Neuronal stem cell (in vitro differentiated cells): ENCODE results near the gene CCDC73.
"Not testable (repeated sequence)": the region's sequence is repeated elsewhere in the genome, so short reads cannot be mapped to it uniquely, and the experiment has no call there.

Experiments used
- DNase-seq: peaks from one replicate; pipeline ENCODE4 v3.0.0-alpha.2; 2013; ENCODE audit warnings: low spot score
- H2AFZ ChIP-seq: one replicate; pipeline ENCODE4 v1.6.1; 2013; ENCODE audit warnings: mild to moderate bottlenecking, low read length, inconsistent platforms
- H2AK5ac ChIP-seq: 2 replicates; pipeline ENCODE4 v1.6.1; 2013; ENCODE audit warnings: low read depth, mild to moderate bottlenecking, inconsistent platforms, low read length, moderate library complexity, mixed read lengths
- H2BK120ac ChIP-seq: 2 replicates; pipeline ENCODE4 v1.6.1; 2013; ENCODE audit warnings: low read depth, mild to moderate bottlenecking, inconsistent platforms, low read length, moderate library complexity, mixed read lengths
- H2BK12ac ChIP-seq: one replicate; pipeline ENCODE4 v1.6.1; 2013; ENCODE audit warnings: low read length, inconsistent platforms
- H2BK15ac ChIP-seq: 2 replicates; pipeline ENCODE4 v1.6.1; 2013; ENCODE audit warnings: mild to moderate bottlenecking, low read length, inconsistent platforms, mixed read lengths
- H2BK5ac ChIP-seq: one replicate; pipeline ENCODE4 v1.6.1; 2013; ENCODE audit warnings: inconsistent platforms, mild to moderate bottlenecking, low read length, moderate library complexity
- H3K14ac ChIP-seq: one replicate; pipeline ENCODE4 v1.6.1; 2013; ENCODE audit warnings: low read length, inconsistent platforms
- H3K18ac ChIP-seq: 2 replicates; pipeline ENCODE4 v1.6.1; 2013; ENCODE audit warnings: low read length, inconsistent platforms
- H3K23ac ChIP-seq: 2 replicates; pipeline ENCODE4 v1.6.1; 2013; ENCODE audit warnings: low read depth, mild to moderate bottlenecking, mixed read lengths, low read length, inconsistent platforms; ENCODE audit not compliant: poor library complexity
- H3K27ac ChIP-seq: replicated peaks from 3 replicates; pipeline ENCODE4 v1.5.1; 2013; ENCODE audit warnings: low read length, inconsistent platforms
- H3K27me3 ChIP-seq, 3 experiments: 2 replicates each; pipeline ENCODE4 v1.6.1; 2013; ENCODE audit warnings: low read length in 3 of 3, mild to moderate bottlenecking in 2 of 3, inconsistent platforms in 1 of 3, low read depth in 1 of 3, mixed read lengths in 1 of 3, moderate library complexity in 1 of 3; ENCODE audit not compliant: control insufficient read depth in 3 of 3, insufficient read depth in 3 of 3
- H3K36me3 ChIP-seq, 2 donors: replicated peaks in 1 of 2; 2 replicates each; pipeline ENCODE4 v1.6.1; 2013; ENCODE audit warnings: low read length in 2 of 2; ENCODE audit not compliant: control insufficient read depth in 2 of 2, insufficient read depth in 2 of 2
- H3K4ac ChIP-seq: 2 replicates; pipeline ENCODE4 v1.6.1; 2013; ENCODE audit warnings: inconsistent platforms, mild to moderate bottlenecking, low read length, moderate library complexity
- H3K4me1 ChIP-seq, 2 donors: 1 replicate in 1 of 2; 2 replicates in 1 of 2; pipeline ENCODE4 v1.6.1; 2013; ENCODE audit warnings: low read length in 2 of 2, low read depth in 1 of 2; ENCODE audit not compliant: control insufficient read depth in 2 of 2, insufficient read depth in 1 of 2
- H3K4me2 ChIP-seq: one replicate; pipeline ENCODE4 v1.6.1; 2013; ENCODE audit warnings: mild to moderate bottlenecking, low read length, inconsistent platforms; ENCODE audit not compliant: insufficient read depth, poor library complexity, severe bottlenecking
- H3K4me3 ChIP-seq, 2 donors: 2 replicates each; pipeline ENCODE4 v1.5.1; 2013; ENCODE audit warnings: low read length in 2 of 2, mild to moderate bottlenecking in 2 of 2, inconsistent platforms in 1 of 2, moderate library complexity in 1 of 2
- H3K79me1 ChIP-seq: one replicate; pipeline ENCODE4 v1.6.1; 2013; ENCODE audit warnings: low read depth, mild to moderate bottlenecking, inconsistent platforms, low read length, moderate library complexity
- H3K9ac ChIP-seq: one replicate; pipeline ENCODE4 v1.6.1; 2013; ENCODE audit warnings: mild to moderate bottlenecking, low read depth, low read length, inconsistent platforms; ENCODE audit not compliant: poor library complexity
- H3K9me3 ChIP-seq, 2 donors: replicated peaks in 1 of 2; 2 replicates each; pipeline versions ENCODE3 to v1.6.1; 2013; ENCODE audit warnings: low read length in 2 of 2, mild to moderate bottlenecking in 2 of 2, inconsistent platforms in 1 of 2, low read depth in 1 of 2, mixed read lengths in 1 of 2, moderate library complexity in 1 of 2; ENCODE audit not compliant: control insufficient read depth in 2 of 2, insufficient read depth in 1 of 2
- H4K8ac ChIP-seq: one replicate; pipeline ENCODE4 v1.6.1; 2013; ENCODE audit warnings: low read depth, mild to moderate bottlenecking, inconsistent platforms, low read length, moderate library complexity
- H4K91ac ChIP-seq: one replicate; pipeline ENCODE4 v1.6.1; 2013; ENCODE audit warnings: low read length, low read depth, mild to moderate bottlenecking, inconsistent platforms; ENCODE audit not compliant: poor library complexity
- WGBS, 2 donors: extraction: QIAGEN DNeasy Blood & Tissue Kit; methylation state at CpG; one replicate each; pipeline ENCODE4 v1.1.7; 2013; ENCODE audit warnings: missing lambda C conversion rate in 2 of 2, mixed read lengths in 1 of 2; ENCODE audit not compliant: insufficient read length in 2 of 2, insufficient replicate concordance in 1 of 2; ENCODE audit errors: extremely low coverage in 2 of 2; 5-methylcytosine and 5-hydroxymethylcytosine counted together

The CCDC73 gene

GRCh38 chr11:32827276-32827675 is 32.8 kb upstream of the CCDC73 start:
- Histone ChIP-seq H3K36me3 (no peaks in the 10 kb centered on the region), H4K8ac (no peak overlapping the region), H2BK5ac (no peak overlapping the region), H2BK12ac (no peak overlapping the region), H3K18ac (no peak overlapping the region), H3K79me1 (no peaks in the 10 kb centered on the region), H2BK15ac (no peak overlapping the region), H3K4me2 (no peak overlapping the region), H4K91ac (no peak overlapping the region), H3K4ac (no peak overlapping the region), H2BK120ac (no peak overlapping the region), H3K23ac (no peak overlapping the region), H2AFZ (no peak overlapping the region), H3K4me3 (no peak overlapping the region), H3K9me3 (peaks cover 0 to 2% of the 10 kb centered on the region in 2 donors), H3K14ac (no peak overlapping the region), H3K27me3 (peaks cover 4 to 59% (median 27%) of the 10 kb centered on the region in 3 experiments), H3K9ac (no peak overlapping the region), H3K4me1 (no peaks in the 10 kb centered on the region), H2AK5ac (no peak overlapping the region), H3K27ac (no peak overlapping the region)
- DNase-seq, result no peak
- no CpG with 5 or more reads among the region's 1 CpG for WGBS, 2 donors

GRCh38 chr11:32826113-32826512 is 31.7 kb upstream of the CCDC73 start:
- no peak overlapping the region for H2BK15ac ChIP-seq
- no peak overlapping the region for H3K4me2 ChIP-seq
- H2BK12ac ChIP-seq, result no peak overlapping the region
- no peak overlapping the region for H2BK120ac ChIP-seq
- H4K91ac ChIP-seq, result no peak overlapping the region
- H3K4me3 ChIP-seq, result no peak overlapping the region
- no CpG with 5 or more reads among the region's 3 CpGs for WGBS, 2 donors
- no peak overlapping the region for H3K14ac ChIP-seq
- peaks cover 4 to 52% (median 23%) of the 10 kb centered on the region in 3 experiments for H3K27me3 ChIP-seq
- no peak overlapping the region for H2BK5ac ChIP-seq
- no peak overlapping the region for H2AFZ ChIP-seq
- H3K79me1 ChIP-seq, result no peaks in the 10 kb centered on the region
- no peak overlapping the region for H4K8ac ChIP-seq
- no peak overlapping the region for H3K18ac ChIP-seq
- H3K36me3 ChIP-seq, result no peaks in the 10 kb centered on the region
- no peak overlapping the region for H2AK5ac ChIP-seq
- H3K4ac ChIP-seq, result no peak overlapping the region
- no peak overlapping the region for H3K23ac ChIP-seq
- H3K4me1 ChIP-seq, result no peaks in the 10 kb centered on the region
- H3K27ac ChIP-seq, result no peak overlapping the region
- no peak overlapping the region for H3K9ac ChIP-seq
- peaks cover 0 to 2% of the 10 kb centered on the region in 2 donors for H3K9me3 ChIP-seq
- DNase-seq, result no peak

- H2AFZ ChIP-seq, H3K27ac ChIP-seq: not testable (repeated sequence)
Observed at GRCh38 chr11:32823617-32824016, 29.2 kb upstream of the CCDC73 start.

GRCh38 chr11:32821917-32822560 is 27.6 kb upstream of the CCDC73 start:
- WGBS, 2 donors, result no CpG with 5 or more reads among the region's 5 CpGs
- H3K9me3 ChIP-seq, result no peaks in the 10 kb centered on the region

More at GRCh38 chr11:32823617-32824016, 29.2 kb upstream of the CCDC73 start:
- not testable (repeated sequence) for H2AK5ac ChIP-seq, H2BK5ac ChIP-seq, H3K18ac ChIP-seq, H2BK12ac ChIP-seq, DNase-seq, H3K9me3 ChIP-seq, H3K4me3 ChIP-seq, H3K36me3 ChIP-seq, H4K8ac ChIP-seq, H2BK15ac ChIP-seq, H3K14ac ChIP-seq, H3K9ac ChIP-seq, H3K4ac ChIP-seq, H3K79me1 ChIP-seq, H3K4me1 ChIP-seq, H3K23ac ChIP-seq, H3K4me2 ChIP-seq, H2BK120ac ChIP-seq, H4K91ac ChIP-seq
- peaks cover 0 to 28% (median 2%) of the 10 kb centered on the region in 3 experiments for H3K27me3 ChIP-seq
- WGBS, 2 donors, result no CpG with 5 or more reads among the region's 3 CpGs

More at GRCh38 chr11:32821917-32822560, 27.6 kb upstream of the CCDC73 start:
- Histone ChIP-seq H3K27ac (no peak overlapping the region), H3K4me3 (no peak overlapping the region), H3K4me1 (no peaks in the 10 kb centered on the region), H2BK120ac (no peak overlapping the region), H2BK12ac (no peak overlapping the region), H3K14ac (no peak overlapping the region), H2AFZ (no peak overlapping the region), H2BK5ac (no peak overlapping the region), H3K4me2 (no peak overlapping the region), H3K18ac (no peak overlapping the region), H4K91ac (no peak overlapping the region), H2AK5ac (no peak overlapping the region), H3K9ac (no peak overlapping the region), H3K27me3 (peaks cover 0 to 16% (median 0%) of the 10 kb centered on the region in 3 experiments), H3K23ac (no peak overlapping the region), H2BK15ac (no peak overlapping the region), H3K79me1 (no peaks in the 10 kb centered on the region), H4K8ac (no peak overlapping the region), H3K4ac (no peak overlapping the region), H3K36me3 (no peaks in the 10 kb centered on the region)
- DNase-seq, result no peak
